SK-N-DZ (cell line): Measurements from ENCODE around the gene SREK1IP1. TPM values are rescaled to one million over a fixed set of nuclear protein-coding genes. Genes with fewer than 3 reads are reported as not detected.

ENCODE experiments used
- DNase-seq: peaks from one replicate; pipeline ENCODE4 v3.0.0-alpha.2; 2015; ENCODE audit warnings: low spot score
- polyA plus RNA-seq, 2 experiments: library from polyadenylated mRNA; depleted of rRNA; stranded (reverse); fragments of >200 nt; gene quantifications; 2 replicates each; pipeline ENCODE4 v1.2.3, GENCODE V29; 2014

SREK1IP1 gene
- polyA plus RNA-seq (2014; cell fraction: cytosol; rRNA removed): 9.7 and 19.8 TPM in 2 replicates
- polyA plus RNA-seq (2014; cell fraction: nucleus; rRNA removed): 5.1 and 14.5 TPM in 2 replicates

- DNase-seq: peak; percentile 92
These were observed at the start of gene SREK1IP1, which contains the start of gene CWC27 for GRCh38 chr5:64768358-64769312. Gene SREK1IP1 (minus strand): TSS chr5:64768691. CDS start chr5:64768517, 174 bp downstream. Gene CWC27 (plus strand): TSS chr5:64768930. CDS start chr5:64769147, 217 bp downstream.

DNA sequence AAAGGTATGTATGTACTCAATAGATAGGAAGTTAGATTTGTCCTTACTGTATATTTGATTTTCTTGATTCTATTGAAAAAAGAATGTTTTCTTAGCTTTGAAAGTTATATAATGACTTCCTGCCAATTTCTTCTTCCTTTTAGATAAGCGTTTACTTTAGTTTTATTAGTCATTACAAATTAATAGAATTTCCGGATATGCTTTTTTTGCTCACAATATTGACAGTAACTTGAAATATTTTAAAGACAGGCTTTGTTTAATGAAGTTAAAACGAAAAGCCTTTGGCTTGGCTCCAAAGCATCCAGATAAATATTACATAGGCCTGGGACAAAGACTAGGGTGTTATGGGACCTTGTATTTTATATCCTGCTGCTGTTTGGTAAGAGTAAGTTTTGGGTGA, 49.8 kb upstream of the SREK1IP1 start:
- no peak for DNase-seq

GRCh38 chr5:64814073-64814472, 45.6 kb upstream of the SREK1IP1 start:
- DNase-seq: no peak

- DNase-seq: peak; percentile 51
These were observed 42.7 kb upstream of the SREK1IP1 start for GRCh38 chr5:64811050-64811640.

DNA sequence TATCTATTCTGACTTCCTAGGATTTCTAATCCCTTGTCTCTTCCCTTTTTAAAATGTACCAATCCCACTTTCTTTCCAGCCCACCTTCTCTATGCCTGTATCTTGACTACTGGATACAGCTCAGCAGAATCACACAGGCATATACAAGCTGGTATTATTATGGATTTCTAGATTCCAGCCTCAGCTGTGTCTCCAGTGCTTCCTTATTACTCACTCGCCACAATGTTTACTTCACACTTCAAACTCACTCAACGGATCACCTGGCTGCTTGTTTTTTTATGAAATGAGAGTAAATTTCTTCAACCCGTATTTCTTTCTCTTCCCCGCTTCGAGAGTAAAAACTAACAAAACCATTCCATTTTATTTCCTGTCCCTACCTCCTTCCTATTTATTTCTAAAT, 39.0 kb upstream of the SREK1IP1 start:
- no peak for DNase-seq

GRCh38 chr5:64806537-64806936, 38.0 kb upstream of the SREK1IP1 start:
- no peak for DNase-seq

DNA sequence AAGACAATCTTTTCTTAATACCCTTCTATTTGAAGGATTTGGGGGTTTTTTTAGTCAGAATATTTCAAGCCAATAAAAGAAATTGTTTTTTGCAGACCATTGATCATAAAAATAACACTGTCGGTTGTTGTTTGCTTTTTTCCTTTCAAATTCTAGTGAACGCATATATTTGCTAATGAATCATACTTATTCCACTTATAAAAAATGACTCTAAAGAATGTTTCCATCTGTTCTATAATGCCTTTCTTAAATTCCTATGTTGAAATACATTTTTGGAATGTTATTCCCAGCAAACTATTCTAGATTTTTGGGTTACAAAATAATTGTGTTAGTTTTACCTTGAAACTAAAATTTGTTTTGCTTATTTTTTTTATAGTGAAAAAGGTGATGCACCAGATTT, 32.4 kb upstream of the SREK1IP1 start:
- DNase-seq: no peak

- DNase-seq: no peak
These were observed 27.8 kb upstream of the SREK1IP1 start for GRCh38 chr5:64796301-64796700.

GRCh38 chr5:64794053-64794770, 25.7 kb upstream of the SREK1IP1 start:
- DNase-seq: no peak

DNA sequence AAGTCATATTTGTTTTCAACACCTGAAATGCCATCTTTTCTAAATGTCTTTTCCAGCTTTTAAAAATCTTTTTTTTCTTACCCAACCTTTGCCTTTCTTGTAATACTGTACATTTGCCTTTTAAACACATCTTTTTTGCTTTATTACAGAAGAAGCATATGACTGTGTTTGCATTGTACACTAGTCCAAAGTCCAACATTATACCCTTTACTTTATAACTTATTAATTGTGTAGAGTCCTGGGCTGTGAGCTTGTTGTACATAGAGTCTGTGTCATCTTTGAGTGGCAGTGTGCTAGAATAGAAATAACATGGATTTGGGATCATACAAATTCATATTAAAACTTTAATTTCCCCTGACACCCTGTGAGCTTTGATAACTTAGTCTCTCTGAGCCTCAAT, 24.0 kb upstream of the SREK1IP1 start:
- no peak for DNase-seq

DNA sequence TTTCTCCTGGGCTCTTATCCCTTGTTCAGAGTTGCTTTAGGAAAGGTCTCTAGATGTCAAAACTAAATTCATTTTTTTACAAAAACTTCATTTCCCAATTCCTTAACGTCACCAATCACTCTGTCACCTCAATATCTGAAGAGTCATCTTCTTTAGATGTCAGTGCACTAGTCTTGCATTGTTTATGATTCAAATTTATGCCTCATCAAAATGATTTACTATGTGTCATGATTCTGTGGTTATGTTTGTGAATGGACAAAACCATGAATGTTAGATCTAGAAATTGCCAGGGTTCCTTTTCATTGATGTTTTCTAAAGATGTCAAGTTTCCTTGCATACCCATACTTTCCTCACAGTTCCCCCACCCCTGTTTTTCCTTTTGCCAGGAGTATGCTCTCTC, 21.7 kb upstream of the SREK1IP1 start:
- DNase-seq: no peak

GRCh38 chr5:64789457-64789856, 21.0 kb upstream of the SREK1IP1 start:
- no peak for DNase-seq

GRCh38 chr5:64788156-64788555, 19.7 kb upstream of the SREK1IP1 start:
- no peak for DNase-seq

GRCh38 chr5:64786372-64786771, 17.9 kb upstream of the SREK1IP1 start:
- DNase-seq: no peak

DNA sequence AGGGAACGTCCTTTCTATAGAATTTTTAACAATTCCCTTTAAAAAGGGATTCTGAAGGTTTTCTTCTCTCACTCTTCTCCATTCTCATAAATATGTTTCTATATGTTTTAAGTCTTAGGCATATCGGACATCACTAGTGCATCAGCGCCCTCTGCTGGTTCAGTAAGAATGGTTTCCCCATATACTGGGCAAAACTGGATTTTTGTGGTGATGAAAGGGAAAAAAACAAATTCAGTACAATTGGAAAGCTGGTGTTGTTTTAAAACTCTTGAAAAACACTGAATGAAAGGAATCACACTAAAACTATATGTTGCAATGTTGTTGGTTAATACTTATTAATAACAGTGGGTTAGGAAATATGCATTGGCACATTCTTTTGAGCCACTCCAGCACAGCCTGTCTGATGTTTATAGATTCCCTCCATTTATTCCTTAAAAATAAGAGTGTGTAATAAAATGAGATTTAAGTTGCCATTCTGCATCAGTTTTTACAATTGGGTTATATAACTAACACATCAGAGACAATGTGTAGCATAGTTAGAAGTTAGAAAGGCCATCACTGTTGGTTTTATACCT, 16.0 kb upstream of the SREK1IP1 start:
- DNase-seq: peak; percentile 70

DNA sequence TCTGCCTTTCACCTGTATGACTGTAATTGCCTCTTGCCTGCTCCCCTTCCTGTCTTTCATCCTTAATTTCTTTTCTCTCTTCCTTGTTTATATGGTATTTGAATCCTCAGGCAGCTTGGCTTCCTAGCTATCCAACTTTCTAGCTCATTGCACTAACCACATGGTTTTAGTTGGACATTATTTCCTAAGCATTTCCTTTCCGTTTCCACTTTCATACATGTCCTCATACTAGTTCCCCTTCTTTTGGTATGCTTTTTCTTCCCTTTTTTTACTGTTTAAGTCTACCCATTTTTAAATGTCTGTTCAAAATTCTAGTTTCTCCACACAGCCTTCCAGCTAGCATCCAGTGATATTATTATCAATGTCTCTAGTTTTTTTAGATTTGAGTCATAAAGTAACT, 6.8 kb upstream of the SREK1IP1 start:
- DNase-seq: no peak

GRCh38 chr5:64773533-64773932, 5.0 kb upstream of the SREK1IP1 start:
- no peak for DNase-seq

DNA sequence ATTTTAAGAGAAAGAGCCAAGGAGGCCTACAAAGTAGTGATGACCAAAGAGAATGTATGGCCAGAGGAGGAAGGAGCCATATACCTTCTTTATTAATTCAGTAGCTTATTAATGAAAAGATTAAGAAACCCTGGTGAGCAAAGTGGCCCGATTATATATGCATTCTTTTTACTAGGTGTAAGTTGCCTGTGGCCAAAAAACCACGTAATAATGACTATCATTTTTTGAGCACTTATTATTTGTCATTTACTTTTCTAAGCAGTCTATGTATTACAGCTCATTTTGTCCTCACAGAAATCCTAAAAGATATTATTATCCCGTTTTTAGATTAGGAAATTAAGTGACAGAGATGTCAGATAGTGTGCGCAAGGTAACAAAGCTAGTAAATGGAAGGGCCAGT, 3.2 kb upstream of the SREK1IP1 start:
- no peak for DNase-seq

DNA sequence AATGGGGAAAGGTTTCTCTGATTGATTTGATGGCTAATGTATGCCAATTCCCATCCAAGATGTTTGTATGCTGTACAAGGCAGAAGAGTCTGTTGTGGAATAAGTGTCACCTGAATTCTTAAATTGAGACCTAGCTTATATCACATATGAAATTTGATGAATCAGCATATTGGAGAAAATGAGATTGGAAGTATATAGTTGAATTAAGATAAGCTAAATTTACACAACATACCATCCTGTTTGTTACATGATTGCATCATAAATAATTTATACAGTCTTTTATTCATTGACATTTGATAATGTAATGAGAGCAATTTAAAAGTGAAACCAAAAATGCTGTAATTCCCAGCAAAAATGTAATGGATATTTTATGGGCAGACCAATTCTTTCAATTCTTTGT, 1.4 kb upstream of the SREK1IP1 start:
- DNase-seq: no peak

DNA sequence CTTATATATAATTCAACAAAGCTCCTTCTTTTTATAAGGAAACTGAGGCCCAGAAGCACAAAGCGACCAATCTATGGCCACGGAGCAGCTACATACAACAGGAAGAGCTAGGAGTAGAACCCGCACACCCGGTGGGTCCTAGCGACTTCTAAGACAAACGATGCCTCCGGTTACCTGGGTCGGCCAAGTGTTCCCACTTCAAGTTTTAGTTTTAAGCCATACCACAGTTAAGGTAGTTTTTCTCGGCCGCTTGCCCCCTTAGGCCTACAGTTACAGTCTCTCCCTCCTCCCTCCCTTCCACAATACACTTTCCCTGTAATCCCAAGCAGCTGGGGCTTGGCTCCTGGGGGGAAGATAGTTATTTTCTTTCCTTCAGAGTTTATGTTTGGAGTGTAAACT, 533 bp downstream of the SREK1IP1 start:
- DNase-seq: no peak

DNA sequence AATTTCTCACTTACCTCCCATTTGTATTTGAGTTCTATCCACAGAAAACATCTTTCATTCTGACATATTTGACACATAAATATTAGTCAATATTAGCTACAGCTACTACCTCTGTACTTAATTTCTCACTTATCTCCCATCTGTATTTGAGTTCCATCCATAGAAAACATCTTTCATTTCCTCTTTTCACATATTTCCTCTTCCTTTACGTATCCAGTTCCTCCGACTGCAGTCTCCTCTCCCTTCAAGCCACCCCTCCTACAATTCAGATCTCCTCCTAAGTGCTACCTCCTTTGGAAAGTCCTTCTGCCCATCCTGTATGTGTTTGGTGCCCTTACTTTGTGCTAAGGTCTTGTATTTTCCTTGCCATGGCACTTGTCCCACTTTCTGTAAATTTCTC, 1.6 kb downstream of the SREK1IP1 start:
- DNase-seq: no peak
